ENCODE results near the gene DEAF1. TPM values are rescaled to one million over a fixed set of nuclear protein-coding genes. Genes with fewer than 3 reads are reported as not detected.
A peak's percentile ranks its signal among the peaks of the same experiment; 100 is the strongest.

The DEAF1 gene
- total RNA-seq, 2 donors from 2014 or later = 15.5 to 26.6 TPM

GRCh38 chr11:615504-616319, 79.3 kb downstream of the DEAF1 start, which contains the start of gene IRF7:
Gene IRF7, minus strand, starts transcription at chr11:615950. Its CDS starts 586 bp downstream, at chr11:615364.
- peak; percentile 98 for DNase-seq (ENCODE audit: low spot score)
- Histone ChIP-seq H3K27ac (peak within 1 kb of the TSS; percentile 90 to 91), H3K36me3 (peaks cover 26% of the 10 kb centered on the region), H3K4me3 (peak within 1 kb of the TSS; percentile 57 to 63), H3K27me3 (no peaks in the 10 kb centered on the region), H3K4me1 (peaks cover 0 to 35% of the 10 kb centered on the region in 2 donors), H3K9me3 (no peaks in the 10 kb centered on the region)
- no peak for TF ChIP-seq CTCF (IDR thresholded peaks at IDR 0.05)

GRCh38 chr11:614623-615503, 80.2 kb downstream of the DEAF1 start:
- Histone ChIP-seq H3K9me3 (no peaks in the 10 kb centered on the region), H3K27me3 (no peaks in the 10 kb centered on the region), H3K27ac (peak overlapping the region; percentile 90 to 91), H3K36me3 (peaks cover 34% of the 10 kb centered on the region), H3K4me1 (peaks cover 0 to 35% of the 10 kb centered on the region in 2 donors), H3K4me3 (peak overlapping the region; percentile 57 to 63)
- no peak for DNase-seq (ENCODE audit: low spot score)
- TF ChIP-seq CTCF (IDR thresholded peaks at IDR 0.05) = no peak

- TF ChIP-seq CTCF (IDR thresholded peaks at IDR 0.05) = no peak
- H3K27ac ChIP-seq = peak overlapping the region; percentile 90 to 91
- H3K36me3 ChIP-seq = peaks cover 41% of the 10 kb centered on the region
- no peaks in the 10 kb centered on the region for H3K27me3 ChIP-seq
- DNase-seq (ENCODE audit: low spot score) = no peak
- H3K4me3 ChIP-seq = peak overlapping the region in 1 of 2 donors; percentile 63
- H3K4me1 ChIP-seq = peaks cover 0 to 35% of the 10 kb centered on the region in 2 donors
- H3K9me3 ChIP-seq = no peaks in the 10 kb centered on the region
Observed at GRCh38 chr11:614021-614622, 80.9 kb downstream of the DEAF1 start.

GRCh38 chr11:613369-613968, 81.6 kb downstream of the DEAF1 start:
- Histone ChIP-seq H3K4me3 (no peak overlapping the region), H3K4me1 (peaks cover 0 to 35% of the 10 kb centered on the region in 2 donors), H3K27me3 (no peaks in the 10 kb centered on the region), H3K9me3 (no peaks in the 10 kb centered on the region), H3K27ac (peak overlapping the region; percentile 90 to 91), H3K36me3 (peaks cover 48% of the 10 kb centered on the region)
- no peak for TF ChIP-seq CTCF (IDR thresholded peaks at IDR 0.05)
- no peak for DNase-seq (ENCODE audit: low spot score)

- H3K4me1 ChIP-seq = peaks cover 0 to 35% of the 10 kb centered on the region in 2 donors
- H3K27ac ChIP-seq = peak overlapping the region; percentile 39 to 47
- H3K4me3 ChIP-seq = no peak overlapping the region
- no peaks in the 10 kb centered on the region for H3K9me3 ChIP-seq
- no peak for DNase-seq (ENCODE audit: low spot score)
- TF ChIP-seq CTCF (IDR thresholded peaks at IDR 0.05) = no peak
- H3K36me3 ChIP-seq = peaks cover 53% of the 10 kb centered on the region
- no peaks in the 10 kb centered on the region for H3K27me3 ChIP-seq
Observed at GRCh38 chr11:612961-613300, 82.1 kb downstream of the DEAF1 start.
